ENCODE results near the gene RNASEH1. TPM values are rescaled to one million over a fixed set of nuclear protein-coding genes. Genes with fewer than 3 reads are reported as not detected.

The RNASEH1 gene
- total RNA-seq, 1 donor from 2014 or later: 19.3 TPM

DNA sequence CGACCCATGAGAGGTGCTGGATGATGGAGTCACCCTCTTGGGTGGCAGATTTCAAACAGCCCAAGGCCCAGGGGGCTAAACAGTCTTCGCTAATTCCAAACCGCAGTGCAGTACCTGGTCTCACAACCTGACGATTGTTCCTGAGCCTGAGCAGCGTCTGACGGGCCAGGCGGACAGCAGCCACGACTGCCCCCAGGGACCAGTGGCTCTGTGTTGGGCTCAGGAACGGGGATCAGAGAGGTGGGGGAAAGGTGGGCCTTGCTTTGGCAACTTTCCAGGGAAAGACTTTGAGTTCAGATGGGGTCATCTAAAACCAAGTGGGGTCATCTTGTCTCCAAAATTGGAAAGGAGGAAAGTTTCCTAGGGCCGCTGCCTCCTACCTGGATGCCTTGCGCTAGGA, 37.3 kb upstream of the RNASEH1 start:
- Mint-ChIP-seq H3K4me1 (ENCODE audit: unreplicated experiment) (peaks cover 9% of the 10 kb centered on the region), H3K27ac (no peak overlapping the region), H3K27me3 (peaks cover 9% of the 10 kb centered on the region), H3K9me3 (no peaks in the 10 kb centered on the region), H3K36me3 (peaks cover 5% of the 10 kb centered on the region), H3K4me3 (no peak overlapping the region)
- no peak for DNase-seq (ENCODE audit: extremely low spot score, unreplicated experiment)
- TF ChIP-seq, protein P1, sequence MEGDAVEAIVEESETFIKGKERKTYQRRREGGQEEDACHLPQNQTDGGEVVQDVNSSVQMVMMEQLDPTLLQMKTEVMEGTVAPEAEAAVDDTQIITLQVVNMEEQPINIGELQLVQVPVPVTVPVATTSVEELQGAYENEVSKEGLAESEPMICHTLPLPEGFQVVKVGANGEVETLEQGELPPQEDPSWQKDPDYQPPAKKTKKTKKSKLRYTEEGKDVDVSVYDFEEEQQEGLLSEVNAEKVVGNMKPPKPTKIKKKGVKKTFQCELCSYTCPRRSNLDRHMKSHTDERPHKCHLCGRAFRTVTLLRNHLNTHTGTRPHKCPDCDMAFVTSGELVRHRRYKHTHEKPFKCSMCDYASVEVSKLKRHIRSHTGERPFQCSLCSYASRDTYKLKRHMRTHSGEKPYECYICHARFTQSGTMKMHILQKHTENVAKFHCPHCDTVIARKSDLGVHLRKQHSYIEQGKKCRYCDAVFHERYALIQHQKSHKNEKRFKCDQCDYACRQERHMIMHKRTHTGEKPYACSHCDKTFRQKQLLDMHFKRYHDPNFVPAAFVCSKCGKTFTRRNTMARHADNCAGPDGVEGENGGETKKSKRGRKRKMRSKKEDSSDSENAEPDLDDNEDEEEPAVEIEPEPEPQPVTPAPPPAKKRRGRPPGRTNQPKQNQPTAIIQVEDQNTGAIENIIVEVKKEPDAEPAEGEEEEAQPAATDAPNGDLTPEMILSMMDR (conservative IDR thresholded peaks at IDR 0.05): no peak

DNA sequence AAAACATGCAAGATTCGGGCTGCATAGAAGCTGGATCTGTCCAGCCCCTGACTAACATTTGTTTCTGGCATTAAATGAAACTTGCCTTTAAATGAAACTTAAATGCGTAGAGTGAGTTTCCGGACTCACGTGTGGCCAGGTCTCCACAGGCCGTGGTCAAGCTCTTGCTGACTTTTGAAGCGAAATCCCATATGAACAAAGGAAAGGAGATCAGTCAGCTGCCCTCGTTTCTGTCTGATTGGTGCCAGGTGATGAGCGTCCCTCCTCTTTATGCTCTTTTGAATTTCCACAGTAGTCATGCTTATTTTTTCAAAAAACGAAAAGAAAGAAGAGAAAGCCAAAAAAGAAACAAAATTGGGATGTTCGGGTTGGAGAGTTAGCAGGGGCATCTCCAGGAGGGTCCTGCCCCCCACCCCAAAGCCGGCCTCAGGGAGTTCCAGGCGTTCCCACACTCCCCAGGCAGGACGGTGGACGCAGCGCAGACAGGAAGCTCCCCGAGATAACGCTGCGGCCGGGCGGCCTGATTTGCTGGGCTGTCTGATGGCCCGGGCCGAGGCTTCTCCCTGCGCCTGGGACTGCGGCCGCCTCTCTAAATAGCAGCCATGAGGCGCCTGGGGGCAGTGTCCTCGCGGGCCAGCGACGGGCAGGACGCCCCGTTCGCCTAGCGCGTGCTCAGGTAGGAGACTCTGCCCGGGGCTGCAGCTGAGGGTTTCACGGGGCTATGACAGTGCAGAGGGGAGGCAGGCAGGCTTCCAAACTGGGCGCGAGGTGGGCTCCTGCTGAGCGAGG, 36.6 kb upstream of the RNASEH1 start, which contains the start of gene COLEC11:
COLEC11 (plus strand) TSS at position 620 of the 789 bp plus-strand sequence. CDS start 9,229 bp downstream, outside the sequence.
- Mint-ChIP-seq H3K27ac (peak within 1 kb of the TSS; percentile 12), H3K36me3 (peaks cover 7% of the 10 kb centered on the region), H3K4me1 (ENCODE audit: unreplicated experiment) (peaks cover 9% of the 10 kb centered on the region), H3K9me3 (no peaks in the 10 kb centered on the region), H3K4me3 (no peak within 1 kb of the TSS), H3K27me3 (peaks cover 9% of the 10 kb centered on the region)
- TF ChIP-seq, protein P1 (conservative IDR thresholded peaks at IDR 0.05): no peak
- DNase-seq (ENCODE audit: extremely low spot score, unreplicated experiment): no peak

DNA sequence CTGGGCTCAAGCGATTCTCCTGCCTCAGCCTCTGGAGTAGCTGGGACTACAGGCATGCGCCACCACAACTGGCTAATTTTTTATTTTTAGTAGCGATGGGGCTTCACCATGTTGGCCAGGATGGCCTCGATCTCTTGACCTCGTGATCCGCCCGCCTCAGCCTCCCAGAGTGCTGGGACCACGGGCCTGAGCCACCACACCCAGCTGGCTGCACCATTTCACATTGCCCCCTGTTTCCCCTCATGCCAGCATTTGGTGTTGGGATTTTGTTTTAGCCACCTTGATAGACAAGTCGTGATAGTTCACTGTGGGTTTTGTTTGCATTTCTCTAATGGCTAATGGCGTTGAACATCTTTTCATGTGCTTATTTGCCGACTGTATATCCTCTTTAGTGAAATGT, 31.0 kb upstream of the RNASEH1 start:
- Mint-ChIP-seq H3K9me3 (no peaks in the 10 kb centered on the region), H3K27me3 (no peaks in the 10 kb centered on the region), H3K4me3 (no peak overlapping the region), H3K4me1 (ENCODE audit: unreplicated experiment) (no peaks in the 10 kb centered on the region), H3K36me3 (peaks cover 11% of the 10 kb centered on the region), H3K27ac (no peak overlapping the region)
- DNase-seq (ENCODE audit: extremely low spot score, unreplicated experiment): no peak
- TF ChIP-seq, protein P1 (conservative IDR thresholded peaks at IDR 0.05): no peak

DNA sequence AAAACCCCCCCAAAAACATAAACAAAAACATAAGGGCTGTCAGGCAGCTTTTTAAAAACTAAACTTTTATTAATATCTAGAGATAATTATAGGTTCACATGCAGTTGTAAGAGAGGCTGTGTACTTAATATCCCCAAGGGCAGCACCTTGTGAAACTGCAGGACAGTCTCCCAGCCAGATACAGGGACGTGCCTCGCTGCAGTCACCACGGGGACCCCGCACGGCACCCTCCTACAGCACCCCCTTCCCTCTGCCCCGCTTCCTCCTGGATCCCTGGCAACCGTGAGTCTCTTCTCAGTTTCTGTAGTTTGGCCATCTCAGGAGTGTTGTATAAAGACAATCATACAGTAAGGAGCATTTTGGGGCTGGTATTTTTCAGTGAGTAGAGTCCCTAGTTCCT, 30.0 kb upstream of the RNASEH1 start:
- Mint-ChIP-seq H3K27me3 (no peaks in the 10 kb centered on the region), H3K36me3 (peaks cover 18% of the 10 kb centered on the region), H3K4me3 (no peak overlapping the region), H3K4me1 (ENCODE audit: unreplicated experiment) (peaks cover 4% of the 10 kb centered on the region), H3K27ac (no peak overlapping the region), H3K9me3 (no peaks in the 10 kb centered on the region)
- TF ChIP-seq, protein P1 (conservative IDR thresholded peaks at IDR 0.05): no peak
- no peak for DNase-seq (ENCODE audit: extremely low spot score, unreplicated experiment)

DNA sequence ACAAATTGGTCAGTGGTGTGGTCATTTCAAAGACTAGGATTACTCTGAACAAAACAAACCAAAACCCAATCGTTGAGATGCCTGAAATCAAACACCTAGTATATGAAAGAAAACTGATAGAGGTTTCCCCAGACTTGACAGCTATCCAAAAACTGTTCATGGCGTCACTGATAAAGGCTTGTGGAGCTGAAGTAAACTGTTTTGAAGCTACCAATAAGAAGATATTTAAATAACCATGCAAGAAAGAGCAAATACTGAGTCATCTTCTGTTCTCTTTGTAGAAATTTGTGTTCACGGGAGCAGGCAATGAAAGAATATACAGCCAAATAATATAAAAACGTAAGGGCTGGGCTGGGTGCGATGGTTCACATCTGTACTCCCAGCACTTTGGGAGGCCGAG, 29.3 kb upstream of the RNASEH1 start:
- H3K4me1 Mint-ChIP-seq (ENCODE audit: unreplicated experiment): peaks cover 4% of the 10 kb centered on the region
- H3K27me3 Mint-ChIP-seq: no peaks in the 10 kb centered on the region
- no peaks in the 10 kb centered on the region for H3K9me3 Mint-ChIP-seq
- TF ChIP-seq, protein P1 (conservative IDR thresholded peaks at IDR 0.05): no peak
- no peak overlapping the region for H3K4me3 Mint-ChIP-seq
- no peak overlapping the region for H3K27ac Mint-ChIP-seq
- DNase-seq (ENCODE audit: extremely low spot score, unreplicated experiment): no peak
- peaks cover 19% of the 10 kb centered on the region for H3K36me3 Mint-ChIP-seq

Data from type B pancreatic cell (in vitro differentiated cells).